ENCODE data around the gene HESX1. TPM values are rescaled to one million over a fixed set of nuclear protein-coding genes. Genes with fewer than 3 reads are reported as not detected.

The HESX1 gene
- total and polyA plus RNA-seq, 2 experiments from 2014 or later: 21.1 to 56.7 TPM

DNA sequence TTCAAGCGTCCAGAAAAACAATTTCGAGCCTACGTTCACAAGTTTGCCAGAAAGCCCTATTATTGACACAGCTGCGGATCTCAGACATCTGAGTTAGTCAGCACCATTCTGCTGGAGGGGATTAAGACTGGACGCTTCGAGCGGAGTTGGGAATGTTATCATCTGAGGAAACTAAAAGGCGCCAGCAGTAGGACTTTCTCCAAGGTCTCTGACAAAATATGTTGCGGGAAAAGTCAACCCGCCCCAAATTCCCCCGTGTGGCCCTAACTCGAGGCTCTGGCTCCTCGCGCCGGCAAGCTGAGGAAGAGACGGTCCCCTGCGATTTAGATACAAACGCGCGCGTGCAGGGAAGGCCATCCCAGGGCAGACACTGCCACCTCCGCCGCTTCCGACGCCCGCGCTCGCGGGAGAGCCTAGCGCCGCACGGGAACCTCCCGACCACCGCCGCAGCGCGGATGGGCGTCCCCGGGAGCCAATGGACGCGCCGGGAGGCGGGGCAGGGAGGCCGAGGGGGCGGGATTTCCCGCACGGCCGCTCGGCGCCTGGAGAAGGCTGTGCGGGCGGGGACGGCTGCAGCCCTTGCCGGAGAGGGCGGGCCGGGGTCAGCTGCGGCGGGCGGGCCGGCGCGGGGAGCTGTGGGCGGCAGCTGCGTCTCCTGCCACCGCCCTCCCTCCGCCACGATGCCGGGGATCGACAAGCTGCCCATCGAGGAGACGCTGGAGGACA lies 27.6 kb upstream of the HESX1 start, which contains the start of gene APPL1:
TSS of gene APPL1 (plus strand) at position 526 of the 726 bp plus-strand sequence. CDS start at position 681, 155 bp downstream.
- peak within 1 kb of the TSS; percentile 65; the same call in 1 of the 2 replicates for H2AFZ ChIP-seq
- H3K36me3 ChIP-seq (ENCODE audit: insufficient read depth): no peaks in the 10 kb centered on the region
- peak within 1 kb of the TSS; percentile 68 for H3K27ac ChIP-seq (ENCODE audit: low read depth)
- peak within 1 kb of the TSS; percentile 95 for H3K4me2 ChIP-seq
- peaks cover 41% of the 10 kb centered on the region for H3K79me2 ChIP-seq (replicated peaks; ENCODE audit: insufficient read depth)
- Mint-ChIP-seq H3K4me3 (peak within 1 kb of the TSS; percentile 89), H3K27me3 (ENCODE audit: insufficient read depth, low read depth, poor library complexity) (peaks cover 17% of the 10 kb centered on the region), H3K9me3 (no peaks in the 10 kb centered on the region), H3K36me3 (ENCODE audit: low read depth) (no peaks in the 10 kb centered on the region), H3K27ac (peak within 1 kb of the TSS; percentile 94), H3K4me1 (peaks cover 16% of the 10 kb centered on the region)
- peak within 1 kb of the TSS; percentile 91 for H3K4me3 ChIP-seq
- DNase-seq (ENCODE audit: low spot score) (peak; percentile 94), ATAC-seq (peak; percentile 95)
- no peak for TF ChIP-seq JUNB (IDR thresholded peaks at IDR 0.05; ENCODE audit: unreplicated experiment)
- TF ChIP-seq EZH2 (IDR thresholded peaks at IDR 0.05; ENCODE audit: low read depth, unreplicated experiment): no peak
- TF ChIP-seq, protein P1, sequence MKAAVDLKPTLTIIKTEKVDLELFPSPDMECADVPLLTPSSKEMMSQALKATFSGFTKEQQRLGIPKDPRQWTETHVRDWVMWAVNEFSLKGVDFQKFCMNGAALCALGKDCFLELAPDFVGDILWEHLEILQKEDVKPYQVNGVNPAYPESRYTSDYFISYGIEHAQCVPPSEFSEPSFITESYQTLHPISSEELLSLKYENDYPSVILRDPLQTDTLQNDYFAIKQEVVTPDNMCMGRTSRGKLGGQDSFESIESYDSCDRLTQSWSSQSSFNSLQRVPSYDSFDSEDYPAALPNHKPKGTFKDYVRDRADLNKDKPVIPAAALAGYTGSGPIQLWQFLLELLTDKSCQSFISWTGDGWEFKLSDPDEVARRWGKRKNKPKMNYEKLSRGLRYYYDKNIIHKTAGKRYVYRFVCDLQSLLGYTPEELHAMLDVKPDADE (IDR thresholded peaks at IDR 0.05): no peak
- TF ChIP-seq ZNF114 (CRISPR knock-in tag; IDR thresholded peaks at IDR 0.05): no peak
- TF ChIP-seq NANOG (IDR thresholded peaks at IDR 0.05; ENCODE audit: borderline replicate concordance): no peak
- no peak for TF ChIP-seq STAT1 (IDR thresholded peaks at IDR 0.05; ENCODE audit: unreplicated experiment)
- no peak for TF ChIP-seq ZNF331 (CRISPR knock-in tag; IDR thresholded peaks at IDR 0.05; ENCODE audit: low read depth)
- TF ChIP-seq, protein P2, sequence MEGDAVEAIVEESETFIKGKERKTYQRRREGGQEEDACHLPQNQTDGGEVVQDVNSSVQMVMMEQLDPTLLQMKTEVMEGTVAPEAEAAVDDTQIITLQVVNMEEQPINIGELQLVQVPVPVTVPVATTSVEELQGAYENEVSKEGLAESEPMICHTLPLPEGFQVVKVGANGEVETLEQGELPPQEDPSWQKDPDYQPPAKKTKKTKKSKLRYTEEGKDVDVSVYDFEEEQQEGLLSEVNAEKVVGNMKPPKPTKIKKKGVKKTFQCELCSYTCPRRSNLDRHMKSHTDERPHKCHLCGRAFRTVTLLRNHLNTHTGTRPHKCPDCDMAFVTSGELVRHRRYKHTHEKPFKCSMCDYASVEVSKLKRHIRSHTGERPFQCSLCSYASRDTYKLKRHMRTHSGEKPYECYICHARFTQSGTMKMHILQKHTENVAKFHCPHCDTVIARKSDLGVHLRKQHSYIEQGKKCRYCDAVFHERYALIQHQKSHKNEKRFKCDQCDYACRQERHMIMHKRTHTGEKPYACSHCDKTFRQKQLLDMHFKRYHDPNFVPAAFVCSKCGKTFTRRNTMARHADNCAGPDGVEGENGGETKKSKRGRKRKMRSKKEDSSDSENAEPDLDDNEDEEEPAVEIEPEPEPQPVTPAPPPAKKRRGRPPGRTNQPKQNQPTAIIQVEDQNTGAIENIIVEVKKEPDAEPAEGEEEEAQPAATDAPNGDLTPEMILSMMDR (conservative IDR thresholded peaks at IDR 0.05; ENCODE audit: low read depth in 2 of 2): no peak
- TF ChIP-seq, protein P3, sequence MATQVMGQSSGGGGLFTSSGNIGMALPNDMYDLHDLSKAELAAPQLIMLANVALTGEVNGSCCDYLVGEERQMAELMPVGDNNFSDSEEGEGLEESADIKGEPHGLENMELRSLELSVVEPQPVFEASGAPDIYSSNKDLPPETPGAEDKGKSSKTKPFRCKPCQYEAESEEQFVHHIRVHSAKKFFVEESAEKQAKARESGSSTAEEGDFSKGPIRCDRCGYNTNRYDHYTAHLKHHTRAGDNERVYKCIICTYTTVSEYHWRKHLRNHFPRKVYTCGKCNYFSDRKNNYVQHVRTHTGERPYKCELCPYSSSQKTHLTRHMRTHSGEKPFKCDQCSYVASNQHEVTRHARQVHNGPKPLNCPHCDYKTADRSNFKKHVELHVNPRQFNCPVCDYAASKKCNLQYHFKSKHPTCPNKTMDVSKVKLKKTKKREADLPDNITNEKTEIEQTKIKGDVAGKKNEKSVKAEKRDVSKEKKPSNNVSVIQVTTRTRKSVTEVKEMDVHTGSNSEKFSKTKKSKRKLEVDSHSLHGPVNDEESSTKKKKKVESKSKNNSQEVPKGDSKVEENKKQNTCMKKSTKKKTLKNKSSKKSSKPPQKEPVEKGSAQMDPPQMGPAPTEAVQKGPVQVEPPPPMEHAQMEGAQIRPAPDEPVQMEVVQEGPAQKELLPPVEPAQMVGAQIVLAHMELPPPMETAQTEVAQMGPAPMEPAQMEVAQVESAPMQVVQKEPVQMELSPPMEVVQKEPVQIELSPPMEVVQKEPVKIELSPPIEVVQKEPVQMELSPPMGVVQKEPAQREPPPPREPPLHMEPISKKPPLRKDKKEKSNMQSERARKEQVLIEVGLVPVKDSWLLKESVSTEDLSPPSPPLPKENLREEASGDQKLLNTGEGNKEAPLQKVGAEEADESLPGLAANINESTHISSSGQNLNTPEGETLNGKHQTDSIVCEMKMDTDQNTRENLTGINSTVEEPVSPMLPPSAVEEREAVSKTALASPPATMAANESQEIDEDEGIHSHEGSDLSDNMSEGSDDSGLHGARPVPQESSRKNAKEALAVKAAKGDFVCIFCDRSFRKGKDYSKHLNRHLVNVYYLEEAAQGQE (IDR thresholded peaks at IDR 0.05; ENCODE audit: unreplicated experiment): no peak
- peak; percentile 51 for TF ChIP-seq CREB1 (CRISPR knock-in tag; IDR thresholded peaks at IDR 0.05; ENCODE audit: low read depth)
- peak; percentile 94 for TF ChIP-seq POLR2AphosphoS5 (IDR thresholded peaks at IDR 0.05; ENCODE audit: low read depth)
- no peak for TF ChIP-seq EZH2phosphoT487 (IDR thresholded peaks at IDR 0.05; ENCODE audit: unreplicated experiment)
- TF ChIP-seq, protein P4, sequence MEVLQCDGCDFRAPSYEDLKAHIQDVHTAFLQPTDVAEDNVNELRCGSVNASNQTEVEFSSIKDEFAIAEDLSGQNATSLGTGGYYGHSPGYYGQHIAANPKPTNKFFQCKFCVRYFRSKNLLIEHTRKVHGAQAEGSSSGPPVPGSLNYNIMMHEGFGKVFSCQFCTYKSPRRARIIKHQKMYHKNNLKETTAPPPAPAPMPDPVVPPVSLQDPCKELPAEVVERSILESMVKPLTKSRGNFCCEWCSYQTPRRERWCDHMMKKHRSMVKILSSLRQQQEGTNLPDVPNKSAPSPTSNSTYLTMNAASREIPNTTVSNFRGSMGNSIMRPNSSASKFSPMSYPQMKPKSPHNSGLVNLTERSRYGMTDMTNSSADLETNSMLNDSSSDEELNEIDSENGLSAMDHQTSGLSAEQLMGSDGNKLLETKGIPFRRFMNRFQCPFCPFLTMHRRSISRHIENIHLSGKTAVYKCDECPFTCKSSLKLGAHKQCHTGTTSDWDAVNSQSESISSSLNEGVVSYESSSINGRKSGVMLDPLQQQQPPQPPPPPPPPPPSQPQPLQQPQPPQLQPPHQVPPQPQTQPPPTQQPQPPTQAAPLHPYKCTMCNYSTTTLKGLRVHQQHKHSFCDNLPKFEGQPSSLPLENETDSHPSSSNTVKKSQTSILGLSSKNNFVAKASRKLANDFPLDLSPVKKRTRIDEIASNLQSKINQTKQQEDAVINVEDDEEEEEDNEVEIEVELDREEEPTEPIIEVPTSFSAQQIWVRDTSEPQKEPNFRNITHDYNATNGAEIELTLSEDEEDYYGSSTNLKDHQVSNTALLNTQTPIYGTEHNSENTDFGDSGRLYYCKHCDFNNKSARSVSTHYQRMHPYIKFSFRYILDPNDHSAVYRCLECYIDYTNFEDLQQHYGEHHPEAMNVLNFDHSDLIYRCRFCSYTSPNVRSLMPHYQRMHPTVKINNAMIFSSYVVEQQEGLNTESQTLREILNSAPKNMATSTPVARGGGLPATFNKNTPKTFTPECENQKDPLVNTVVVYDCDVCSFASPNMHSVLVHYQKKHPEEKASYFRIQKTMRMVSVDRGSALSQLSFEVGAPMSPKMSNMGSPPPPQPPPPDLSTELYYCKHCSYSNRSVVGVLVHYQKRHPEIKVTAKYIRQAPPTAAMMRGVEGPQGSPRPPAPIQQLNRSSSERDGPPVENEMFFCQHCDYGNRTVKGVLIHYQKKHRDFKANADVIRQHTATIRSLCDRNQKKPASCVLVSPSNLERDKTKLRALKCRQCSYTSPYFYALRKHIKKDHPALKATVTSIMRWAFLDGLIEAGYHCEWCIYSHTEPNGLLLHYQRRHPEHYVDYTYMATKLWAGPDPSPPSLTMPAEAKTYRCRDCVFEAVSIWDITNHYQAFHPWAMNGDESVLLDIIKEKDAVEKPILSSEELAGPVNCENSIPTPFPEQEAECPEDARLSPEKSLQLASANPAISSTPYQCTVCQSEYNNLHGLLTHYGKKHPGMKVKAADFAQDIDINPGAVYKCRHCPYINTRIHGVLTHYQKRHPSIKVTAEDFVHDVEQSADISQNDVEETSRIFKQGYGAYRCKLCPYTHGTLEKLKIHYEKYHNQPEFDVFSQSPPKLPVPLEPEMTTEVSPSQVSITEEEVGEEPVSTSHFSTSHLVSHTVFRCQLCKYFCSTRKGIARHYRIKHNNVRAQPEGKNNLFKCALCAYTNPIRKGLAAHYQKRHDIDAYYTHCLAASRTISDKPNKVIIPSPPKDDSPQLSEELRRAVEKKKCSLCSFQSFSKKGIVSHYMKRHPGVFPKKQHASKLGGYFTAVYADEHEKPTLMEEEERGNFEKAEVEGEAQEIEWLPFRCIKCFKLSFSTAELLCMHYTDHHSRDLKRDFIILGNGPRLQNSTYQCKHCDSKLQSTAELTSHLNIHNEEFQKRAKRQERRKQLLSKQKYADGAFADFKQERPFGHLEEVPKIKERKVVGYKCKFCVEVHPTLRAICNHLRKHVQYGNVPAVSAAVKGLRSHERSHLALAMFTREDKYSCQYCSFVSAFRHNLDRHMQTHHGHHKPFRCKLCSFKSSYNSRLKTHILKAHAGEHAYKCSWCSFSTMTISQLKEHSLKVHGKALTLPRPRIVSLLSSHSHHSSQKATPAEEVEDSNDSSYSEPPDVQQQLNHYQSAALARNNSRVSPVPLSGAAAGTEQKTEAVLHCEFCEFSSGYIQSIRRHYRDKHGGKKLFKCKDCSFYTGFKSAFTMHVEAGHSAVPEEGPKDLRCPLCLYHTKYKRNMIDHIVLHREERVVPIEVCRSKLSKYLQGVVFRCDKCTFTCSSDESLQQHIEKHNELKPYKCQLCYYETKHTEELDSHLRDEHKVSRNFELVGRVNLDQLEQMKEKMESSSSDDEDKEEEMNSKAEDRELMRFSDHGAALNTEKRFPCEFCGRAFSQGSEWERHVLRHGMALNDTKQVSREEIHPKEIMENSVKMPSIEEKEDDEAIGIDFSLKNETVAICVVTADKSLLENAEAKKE (CRISPR knock-in tag; IDR thresholded peaks at IDR 0.05): no peak
- H3F3A ChIP-seq (replicated peaks; ENCODE audit: low read depth): no peaks in the 10 kb centered on the region
- no peaks in the 10 kb centered on the region for H3K9me2 ChIP-seq (ENCODE audit: insufficient read depth)
- H3K27me3 ChIP-seq (ENCODE audit: insufficient read depth): peaks cover 13% of the 10 kb centered on the region
- peaks cover 6% of the 10 kb centered on the region; the same call in 1 of the 2 replicates for H4K20me1 ChIP-seq (replicated peaks; ENCODE audit: insufficient read depth)
- H3K4me1 ChIP-seq (ENCODE audit: insufficient read depth): peaks cover 5% of the 10 kb centered on the region; the same call in 1 of the 2 replicates

Measured in GM23338 (cell line).